GM18868 (cell line): Measurements from ENCODE around the gene UGT2A2.
"Not testable (repeated sequence)": the region's sequence is repeated elsewhere in the genome, so short reads cannot be mapped to it uniquely, and the experiment has no call there.

Experiments used
- ATAC-seq: cut with Tn5 transposase; IDR thresholded peaks from one replicate; pipeline ENCODE4 v1.9.1; 2021; ENCODE audit warnings: mild to moderate bottlenecking, moderate library complexity; ENCODE audit not compliant: unreplicated experiment

The UGT2A2 gene

GRCh38 chr4:69639542-69639941, at the start of gene UGT2A2:
Gene UGT2A2 (minus strand): TSS chr4:69639642. CDS start chr4:69639640, 2 bp downstream.
- ATAC-seq, result no peak

GRCh38 chr4:69684804-69685203, 45.4 kb upstream of the UGT2A2 start:
- ATAC-seq, result no peak

- no peak for ATAC-seq
Observed at GRCh38 chr4:69668680-69669079, 29.2 kb upstream of the UGT2A2 start.

- ATAC-seq, result not testable (repeated sequence)
Observed at GRCh38 chr4:69664009-69664408, 24.6 kb upstream of the UGT2A2 start.

GRCh38 chr4:69661130-69661803, 21.8 kb upstream of the UGT2A2 start:
- not testable (repeated sequence) for ATAC-seq

GRCh38 chr4:69658133-69658532, 18.7 kb upstream of the UGT2A2 start:
- ATAC-seq, result no peak

DNA sequence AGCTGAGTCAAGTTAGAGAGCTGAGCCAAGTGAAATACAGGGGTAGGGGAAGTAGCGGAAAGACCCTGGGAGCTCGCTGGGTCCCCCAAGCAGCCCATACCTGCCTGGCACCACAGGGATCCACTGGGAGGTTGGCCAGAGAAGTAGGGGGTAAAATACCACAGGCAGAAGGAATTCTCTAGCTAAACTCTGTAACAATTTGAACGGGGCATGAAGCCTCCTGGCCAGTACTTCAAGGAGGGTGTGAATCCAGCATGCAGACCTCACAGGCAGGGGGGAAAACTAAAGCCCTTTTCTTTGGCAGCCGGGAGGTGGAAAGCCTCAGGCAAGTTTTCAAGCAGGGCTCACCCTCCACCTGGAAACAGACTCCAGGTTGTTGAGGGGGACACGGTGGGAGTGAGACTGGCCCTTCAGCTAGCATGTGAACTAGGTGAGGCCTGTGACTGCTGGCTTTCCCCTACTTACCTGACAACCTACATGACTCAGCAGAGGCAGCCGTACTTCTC, 17.3 kb upstream of the UGT2A2 start:
- no peak for ATAC-seq

DNA sequence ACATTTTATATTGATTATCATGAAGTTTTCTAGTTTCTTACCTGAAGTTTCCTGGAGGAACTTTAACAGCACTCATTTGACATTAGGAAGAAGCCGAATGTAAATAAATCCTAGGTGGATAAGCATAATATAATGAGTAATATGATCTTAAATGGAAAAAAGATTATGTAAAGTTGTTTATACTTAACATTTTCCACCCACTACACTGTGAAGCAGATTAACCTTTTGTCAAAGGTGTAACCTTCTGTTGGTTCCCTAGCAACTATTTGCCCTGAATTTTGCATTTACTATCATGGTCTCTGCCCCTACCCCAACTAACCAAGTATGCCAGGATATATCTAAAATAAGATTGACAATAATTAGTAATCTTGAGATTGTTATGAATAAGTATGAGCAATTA, 13.7 kb upstream of the UGT2A2 start, which contains the start of gene UGT2A1:
UGT2A1 (minus strand) TSS at position 101 of the 400 bp plus-strand sequence. CDS start 5,603 bp downstream, outside the sequence.
- no peak for ATAC-seq

DNA sequence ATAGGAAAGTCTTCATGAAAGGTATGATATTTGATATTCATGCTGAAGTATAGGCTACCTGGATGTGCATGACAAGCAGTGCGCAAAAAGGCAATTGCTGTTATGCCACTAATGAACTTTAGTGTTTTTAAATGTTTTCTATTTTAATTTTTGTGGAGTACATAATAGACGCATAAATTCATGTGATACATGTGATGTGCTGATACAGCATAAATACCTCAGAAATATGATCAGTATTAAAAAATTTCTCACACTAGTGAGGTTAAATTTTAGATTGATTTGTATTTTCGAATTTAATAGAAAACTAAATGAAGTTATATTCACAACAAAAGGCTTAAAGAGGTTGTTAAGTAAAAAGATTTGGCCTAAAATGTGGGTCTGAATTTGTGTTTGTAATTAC, 11.4 kb upstream of the UGT2A2 start:
- no peak for ATAC-seq

DNA sequence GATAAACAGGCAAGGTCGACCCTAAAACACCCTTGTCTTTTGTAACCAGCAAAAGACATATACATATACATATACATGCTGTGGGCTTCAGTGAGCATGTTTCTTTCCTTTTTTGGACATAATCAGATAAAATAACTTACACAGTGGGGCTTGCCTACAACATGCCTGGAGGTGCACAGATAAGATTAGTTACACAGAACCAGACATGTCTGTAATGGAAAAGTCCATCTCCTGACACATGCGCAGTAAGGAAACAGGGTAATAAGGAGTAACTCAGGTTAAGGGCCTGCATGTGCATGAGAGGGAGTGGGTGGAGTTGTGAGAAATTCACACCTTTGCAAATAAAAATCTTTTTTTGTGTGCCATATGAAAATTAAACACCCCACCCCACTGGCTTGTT, 10.2 kb upstream of the UGT2A2 start:
- no peak for ATAC-seq

DNA sequence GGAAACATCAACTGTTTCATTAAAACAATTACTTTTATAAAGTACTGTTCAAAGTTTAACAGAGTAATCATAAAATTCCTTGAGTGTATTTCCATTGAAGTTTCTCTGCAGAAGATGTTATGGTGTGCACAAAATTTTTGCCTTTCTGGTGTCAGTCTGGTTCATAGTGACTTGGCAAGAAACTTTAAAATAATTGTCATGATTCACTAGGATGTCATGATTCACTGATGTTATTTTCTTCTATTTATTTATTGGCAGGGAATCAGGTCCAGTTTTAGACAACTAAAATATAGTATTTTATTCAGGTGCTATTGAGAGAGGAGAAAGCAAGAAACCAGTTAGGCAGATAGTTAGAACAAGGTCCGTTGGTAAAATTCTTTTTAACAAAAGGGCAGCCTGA, 9.8 kb upstream of the UGT2A2 start:
- no peak for ATAC-seq

- ATAC-seq, result no peak
Observed at GRCh38 chr4:69642961-69643360, 3.5 kb upstream of the UGT2A2 start.

DNA sequence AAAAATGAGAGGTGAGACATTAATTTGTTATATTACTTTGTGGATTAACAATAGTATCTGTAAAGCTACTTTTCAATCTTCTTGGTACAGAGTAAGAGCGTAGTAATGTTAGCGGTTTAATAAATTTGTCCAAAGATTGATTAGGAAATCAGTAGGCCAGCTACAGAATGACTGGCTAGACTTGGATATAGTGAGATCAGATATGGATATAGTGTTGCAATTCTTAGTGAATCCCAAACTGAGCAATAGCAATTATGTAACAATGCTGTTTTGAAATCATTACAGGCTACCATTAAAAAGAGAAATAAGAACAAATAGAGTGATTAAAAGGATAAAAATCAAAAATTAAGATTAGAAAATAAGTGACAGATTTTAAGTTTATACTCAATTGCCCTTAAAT, 847 bp upstream of the UGT2A2 start:
- no peak for ATAC-seq

DNA sequence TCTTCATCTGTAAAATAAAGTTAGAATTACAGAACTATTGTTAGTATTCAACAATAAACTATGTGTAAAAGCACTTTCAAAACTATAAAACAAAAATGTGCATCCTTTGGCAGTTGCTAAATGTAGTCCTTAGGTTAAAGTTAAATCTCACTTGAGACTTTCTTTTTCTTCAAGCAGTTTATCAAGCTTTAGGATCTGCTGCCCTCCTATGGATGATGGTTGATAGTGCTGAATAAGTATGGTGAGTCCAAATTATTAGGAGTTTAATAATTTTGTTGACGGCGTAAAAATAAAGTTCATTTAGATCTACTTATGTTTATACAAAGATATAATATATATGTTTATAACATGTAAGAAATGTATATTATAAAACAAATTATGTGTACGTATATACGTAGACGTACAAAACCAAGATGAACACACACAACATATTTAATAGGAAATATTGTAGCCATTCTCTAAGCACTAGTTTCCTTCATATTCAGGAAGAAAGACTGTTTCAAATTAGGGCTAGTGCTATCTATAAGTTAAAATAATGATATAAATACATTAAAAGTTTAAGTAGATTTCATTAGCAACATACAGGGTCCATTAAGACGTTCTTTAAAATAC, 22.3 kb downstream of the UGT2A2 start:
- peak; percentile 67 for ATAC-seq

GRCh38 chr4:69610484-69610883, 29.0 kb downstream of the UGT2A2 start:
- ATAC-seq, result no peak

GRCh38 chr4:69601065-69601464, 38.4 kb downstream of the UGT2A2 start:
- ATAC-seq, result no peak

GRCh38 chr4:69600013-69600412, 39.4 kb downstream of the UGT2A2 start:
- no peak for ATAC-seq

DNA sequence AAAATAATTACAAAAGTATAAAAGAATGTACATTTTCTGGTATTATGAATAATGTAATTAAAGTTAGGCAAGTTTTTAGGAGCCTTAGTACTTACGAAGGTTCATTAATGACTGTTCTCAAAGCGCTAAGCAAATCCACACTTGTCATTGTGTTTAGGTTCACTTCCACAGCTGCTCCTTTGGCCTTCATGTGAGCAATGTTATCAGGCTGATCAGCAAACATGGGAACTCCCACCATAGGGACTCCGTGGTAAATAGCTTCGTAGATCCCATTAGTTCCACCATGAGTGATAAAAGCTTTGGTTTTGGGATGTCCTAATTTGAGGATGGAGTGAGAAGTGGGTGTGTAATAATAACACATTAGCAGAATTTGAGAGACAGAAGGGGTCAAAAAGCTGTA, 45.1 kb downstream of the UGT2A2 start:
- no peak for ATAC-seq

DNA sequence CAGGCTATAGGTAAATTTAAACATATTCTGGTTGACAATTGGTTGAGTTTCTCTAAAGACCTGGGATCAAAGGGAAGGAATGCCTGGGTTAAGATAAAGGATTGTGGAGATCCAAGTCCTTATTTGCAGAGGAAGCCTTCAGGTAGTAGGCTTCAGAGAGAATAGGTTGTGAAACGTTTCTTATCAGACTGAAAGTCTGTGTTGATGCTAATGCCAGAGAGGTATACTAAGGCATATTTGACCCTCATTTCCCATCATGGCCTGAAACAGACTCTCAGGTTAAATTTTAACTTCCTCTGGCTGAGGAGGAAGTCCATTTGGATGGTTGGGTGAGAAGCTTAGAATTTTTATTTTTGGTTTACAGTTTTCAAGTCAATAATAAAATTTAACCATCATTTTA, 48.1 kb downstream of the UGT2A2 start:
- no peak for ATAC-seq

DNA sequence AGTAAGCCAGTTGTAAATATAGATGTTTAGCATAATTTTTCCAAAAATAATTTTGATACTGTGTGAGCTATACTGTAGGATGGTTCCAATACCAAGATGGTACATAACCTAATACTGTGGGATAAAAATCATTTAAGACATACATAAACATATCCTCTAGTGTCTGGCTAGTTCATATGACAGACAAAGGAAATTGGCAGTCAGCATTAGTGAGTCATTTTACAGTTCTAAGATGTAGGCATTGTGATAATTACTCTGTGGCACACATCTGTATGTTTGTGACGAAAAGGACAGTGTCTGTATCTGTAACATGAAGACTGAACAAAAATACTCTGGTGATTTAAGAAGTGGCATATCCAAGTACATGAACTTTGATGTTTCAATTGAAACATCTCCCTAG, 49.6 kb downstream of the UGT2A2 start:
- ATAC-seq, result no peak

- ATAC-seq, result no peak
Observed at GRCh38 chr4:69584135-69584534, 55.3 kb downstream of the UGT2A2 start.

GRCh38 chr4:69583543-69583942, 55.9 kb downstream of the UGT2A2 start:
- no peak for ATAC-seq
